NCI-H2196 (cell line): ENCODE measurements around the gene SLC24A4.
A peak's percentile ranks its signal among the peaks of the same experiment; 100 is the strongest.

Source experiments
- DNase-seq: peaks from one replicate; lab custom pipeline; 2025; ENCODE audit not compliant: unreplicated experiment; lab: John Stamatoyannopoulos, UW

SLC24A4 gene

DNA sequence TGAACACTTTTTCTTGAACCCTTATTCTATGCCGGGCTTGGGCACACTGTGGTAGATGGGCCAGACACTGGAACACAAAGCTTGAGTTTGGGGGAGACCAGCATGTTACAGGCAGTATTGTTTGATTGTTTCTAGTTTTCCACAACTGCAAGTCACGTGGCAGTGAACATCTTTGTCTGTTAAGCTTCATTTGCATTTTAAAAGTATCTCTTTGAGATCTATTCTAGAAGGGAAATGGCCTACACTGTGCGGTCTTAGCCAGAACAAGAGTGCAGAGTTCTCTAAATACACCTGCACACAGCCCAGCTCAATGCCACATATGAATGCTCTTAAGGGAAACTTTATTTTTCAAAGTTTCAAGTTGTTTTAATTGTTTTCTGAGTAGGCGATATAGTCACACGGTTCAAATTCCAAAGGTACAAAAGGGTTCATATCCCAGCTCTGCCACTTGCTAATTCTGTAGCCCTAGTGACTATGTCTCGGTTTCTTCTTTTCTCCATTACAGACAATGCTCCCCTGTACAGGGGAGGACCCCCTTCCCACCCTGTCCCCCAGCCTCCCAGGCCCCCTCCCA is 215.5 kb downstream of the SLC24A4 start:
- DNase-seq = no peak

DNA sequence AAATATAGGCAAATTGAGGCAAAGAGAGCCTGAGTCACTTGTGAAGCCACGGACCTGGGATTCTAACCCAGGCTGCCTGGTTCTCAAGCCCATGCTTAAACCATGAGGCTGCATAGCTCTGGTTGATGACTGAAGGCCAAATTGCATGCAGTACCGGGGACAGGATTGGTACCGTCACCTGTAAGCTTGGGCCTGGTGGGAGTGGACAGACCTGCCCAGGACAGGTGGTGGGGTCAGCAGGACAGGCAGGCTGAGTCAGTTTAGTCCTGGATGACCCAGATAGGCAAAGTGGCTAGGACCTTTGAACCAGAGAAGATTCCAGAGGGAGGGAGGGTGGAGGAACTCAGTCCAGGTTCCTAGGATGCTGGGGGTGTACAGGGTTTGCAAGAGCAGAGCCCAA is 216.5 kb downstream of the SLC24A4 start:
- DNase-seq = no peak

GRCh38 chr14:92539875-92540274 is 216.9 kb downstream of the SLC24A4 start:
- DNase-seq = no peak

GRCh38 chr14:92540472-92541048 is 217.6 kb downstream of the SLC24A4 start:
- DNase-seq = peak; percentile 54

DNA sequence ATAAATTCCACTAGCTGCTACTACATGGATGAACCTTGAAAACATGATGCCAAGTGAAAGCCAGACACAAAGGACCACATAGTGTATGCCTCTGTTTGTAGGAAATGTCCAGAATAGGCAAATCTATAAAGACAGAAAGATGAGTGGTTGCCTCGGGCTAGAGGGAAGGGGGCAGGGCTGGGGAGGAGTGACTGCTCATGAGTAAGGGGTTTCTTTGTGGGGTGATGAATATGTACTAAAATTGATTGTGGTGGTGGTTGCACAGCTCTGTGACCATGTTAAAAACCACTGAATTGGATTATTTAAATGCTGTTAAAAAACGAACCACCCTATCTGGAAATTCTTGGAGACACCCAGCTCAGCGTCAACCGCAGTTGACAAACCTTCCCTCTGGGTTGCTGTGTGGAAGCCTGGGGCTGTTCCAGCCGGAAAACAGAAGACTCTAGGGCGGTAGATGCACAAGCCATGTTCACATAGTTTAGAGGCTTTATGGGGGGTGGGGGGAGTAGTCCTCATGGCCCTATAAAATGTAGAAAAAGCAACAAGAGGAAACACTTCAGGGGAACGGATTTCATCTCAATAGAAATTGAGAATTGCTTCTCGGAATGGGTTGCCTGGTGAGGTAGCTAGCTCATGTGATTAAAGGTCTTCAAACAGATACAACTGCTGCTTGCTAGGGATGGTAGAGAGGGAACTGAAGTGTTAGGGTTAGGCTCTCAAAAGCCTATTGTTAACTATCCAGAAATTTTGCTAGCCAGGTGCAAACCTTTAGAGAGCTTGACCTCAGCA is 220.0 kb downstream of the SLC24A4 start:
- DNase-seq = no peak

- no peak for DNase-seq
Measured at GRCh38 chr14:92544051-92544720, 221.2 kb downstream of the SLC24A4 start.

DNA sequence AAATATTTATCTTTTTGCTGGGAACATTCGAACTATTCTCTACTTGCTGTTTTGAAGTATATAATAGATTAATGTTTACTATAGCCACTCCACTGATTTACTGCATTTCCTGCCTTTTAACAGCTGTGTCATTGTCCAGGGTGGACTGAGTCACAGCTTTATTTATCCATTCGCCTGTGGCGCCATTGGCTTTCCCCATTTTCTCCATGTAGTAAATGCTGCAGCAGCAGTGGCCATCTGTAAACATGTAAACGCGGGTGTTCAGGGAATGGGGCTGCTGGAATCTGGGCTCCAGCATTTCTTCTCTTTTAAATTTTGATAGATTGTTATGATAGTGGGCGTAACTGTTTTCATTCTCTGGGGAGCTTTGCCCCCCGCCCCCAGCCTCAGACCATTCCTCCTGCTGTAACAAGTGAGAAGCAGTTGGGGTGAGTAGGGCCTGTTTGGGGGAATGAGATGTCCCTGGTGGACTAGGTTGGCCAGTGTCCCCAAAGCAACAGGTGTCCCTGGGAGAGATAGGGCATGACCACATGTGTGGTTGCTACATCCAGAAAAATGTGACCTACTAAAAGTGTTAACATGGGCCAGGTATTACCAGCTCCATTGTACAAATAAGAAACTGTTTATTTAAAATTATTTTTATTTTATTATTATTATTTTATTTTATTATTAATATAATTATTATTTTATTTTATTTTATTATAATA is 223.5 kb downstream of the SLC24A4 start:
- no peak for DNase-seq

DNA sequence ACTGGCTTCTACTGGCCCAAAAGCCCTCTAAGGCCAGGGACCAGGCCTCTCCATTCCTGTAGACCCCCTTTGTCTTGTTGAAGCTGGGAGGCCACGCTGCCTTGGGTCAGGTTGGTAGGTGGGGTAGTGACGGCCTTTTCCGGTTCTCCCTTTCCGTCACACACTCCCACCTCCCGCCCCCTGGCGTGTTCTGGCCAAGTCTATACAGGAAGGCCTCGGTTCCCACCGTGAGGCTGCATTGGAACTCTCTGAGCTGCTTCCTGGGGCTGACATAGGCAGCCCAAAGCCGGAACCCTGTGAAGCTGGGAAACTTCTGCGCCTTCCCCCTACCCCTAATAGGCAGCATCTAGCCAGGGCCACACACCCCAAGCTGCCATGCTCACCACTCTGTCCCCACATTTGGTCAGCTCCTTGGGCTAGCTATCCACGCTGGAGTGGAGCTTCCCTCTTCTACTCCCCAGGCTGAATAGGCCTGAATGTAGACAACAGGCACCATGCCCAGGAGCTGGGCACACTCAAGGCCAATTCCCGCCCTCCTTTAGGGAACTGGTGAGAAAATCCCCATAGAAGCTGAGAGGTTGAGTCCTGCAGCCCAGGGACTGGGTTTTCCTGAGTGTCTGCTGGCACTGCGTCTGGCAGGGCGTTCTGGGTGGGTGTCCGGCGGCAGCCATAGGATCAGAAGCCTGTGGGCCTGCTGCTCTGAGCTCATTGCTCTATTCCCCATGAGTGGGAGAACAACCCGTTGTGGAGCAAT is 226.3 kb downstream of the SLC24A4 start:
- no peak for DNase-seq

DNA sequence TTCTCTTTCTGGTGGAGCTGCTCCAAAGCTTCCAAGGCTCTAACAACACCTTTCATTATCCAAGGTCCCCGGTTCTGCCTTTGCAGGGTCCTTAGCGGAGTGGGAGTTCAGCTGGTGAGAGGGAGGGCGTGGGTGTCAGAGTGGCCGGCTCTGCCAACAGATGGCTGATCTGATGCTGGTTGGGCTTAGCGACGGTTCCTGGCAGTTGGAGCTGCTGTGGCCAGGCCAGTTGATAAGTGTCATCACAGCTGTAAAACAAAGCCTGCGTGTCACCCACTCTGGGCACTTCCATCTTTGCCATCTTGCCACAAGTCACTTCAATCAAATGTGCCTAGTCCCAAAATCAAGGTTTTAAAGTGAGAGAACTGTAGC is 226.9 kb downstream of the SLC24A4 start:
- DNase-seq = no peak
